Fibroblast of pulmonary artery (primary cell): Measurements from ENCODE around the gene SSBP4.
A peak's percentile ranks its signal among the peaks of the same experiment; 100 is the strongest.

Source experiments
- DNase-seq: peaks from one replicate; pipeline ENCODE4 v3.0.0-alpha.2; 2010; ENCODE audit warnings: low read depth
- H3K4me3 ChIP-seq: replicated peaks from 2 replicates; pipeline ENCODE4 v1.5.1; 2011; ENCODE audit warnings: low read depth, mild to moderate bottlenecking, control low read depth, low read length, moderate library complexity
- CTCF ChIP-seq: IDR thresholded peaks from 2 replicates; pipeline ENCODE4 v1.5.1; 2011; ENCODE audit warnings: mild to moderate bottlenecking, control low read depth, low read length, inconsistent platforms; ENCODE audit errors: missing control alignments

Gene SSBP4

DNA sequence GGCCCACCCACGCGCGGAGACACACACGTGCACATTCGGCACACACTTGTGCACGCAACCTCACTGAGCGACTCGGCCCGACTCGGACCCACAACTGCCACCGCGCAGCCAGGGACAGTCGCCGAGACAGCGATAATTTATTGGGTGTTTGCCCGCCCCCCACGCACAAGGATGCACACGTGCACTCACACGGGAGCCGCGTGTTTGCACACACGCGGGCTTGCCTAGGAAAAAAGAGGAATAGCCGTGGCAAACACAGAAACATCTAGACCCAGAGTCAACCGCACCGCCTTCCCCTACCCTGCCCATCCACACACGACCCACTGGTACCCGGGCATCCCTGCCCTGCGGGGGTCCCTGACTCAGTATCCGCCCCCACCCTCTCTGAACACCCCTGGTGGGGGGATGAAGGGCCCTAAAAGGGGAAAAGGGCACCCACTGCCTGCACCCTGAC, 1.1 kb upstream of the SSBP4 start:
- DNase-seq: no peak
- no peak for TF ChIP-seq CTCF
- no peak overlapping the region for H3K4me3 ChIP-seq

GRCh38 chr19:18418483-18419194, 559 bp upstream of the SSBP4 start:
- peak overlapping the region; percentile 32 for H3K4me3 ChIP-seq
- no peak for DNase-seq
- TF ChIP-seq CTCF: no peak

DNA sequence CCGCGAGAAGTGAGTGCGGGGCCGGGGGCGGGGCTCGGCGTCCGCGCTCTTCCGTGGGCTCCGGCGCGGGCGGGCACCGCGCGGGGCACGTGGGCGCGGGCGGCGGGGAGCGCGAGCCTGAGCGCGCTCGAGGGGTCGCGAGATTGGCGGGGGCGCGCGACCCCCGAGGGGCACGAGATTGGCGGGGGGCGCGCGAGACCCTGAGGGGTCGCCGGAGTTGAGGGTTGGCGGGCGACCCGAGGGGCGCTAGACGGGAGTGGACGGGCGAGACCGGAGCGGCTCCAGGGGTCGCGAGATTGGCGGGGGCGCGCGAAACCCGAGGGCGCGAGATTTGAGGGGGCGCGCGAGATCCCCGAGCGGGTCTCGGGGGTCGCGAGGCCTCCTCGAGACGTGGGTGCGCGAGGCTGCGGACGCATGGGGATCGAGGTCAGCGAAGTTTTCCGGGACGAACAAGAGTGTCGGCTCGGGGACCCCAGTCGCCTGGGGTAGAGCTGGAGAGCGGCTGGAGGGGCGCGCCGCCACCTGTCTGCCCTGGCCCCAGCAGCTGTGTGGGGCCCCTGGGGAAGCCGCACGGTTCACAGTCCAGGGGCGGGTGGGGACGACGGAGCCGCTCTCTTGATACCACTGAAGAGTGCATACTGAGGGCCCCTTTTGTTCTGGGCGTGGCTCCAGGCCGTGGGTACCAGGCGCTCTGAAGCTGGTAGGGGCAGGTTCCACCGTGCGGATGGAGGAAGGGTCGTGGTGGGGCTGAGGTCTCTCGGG, 682 bp downstream of the SSBP4 start:
- no peak for DNase-seq
- no peak for TF ChIP-seq CTCF

DNA sequence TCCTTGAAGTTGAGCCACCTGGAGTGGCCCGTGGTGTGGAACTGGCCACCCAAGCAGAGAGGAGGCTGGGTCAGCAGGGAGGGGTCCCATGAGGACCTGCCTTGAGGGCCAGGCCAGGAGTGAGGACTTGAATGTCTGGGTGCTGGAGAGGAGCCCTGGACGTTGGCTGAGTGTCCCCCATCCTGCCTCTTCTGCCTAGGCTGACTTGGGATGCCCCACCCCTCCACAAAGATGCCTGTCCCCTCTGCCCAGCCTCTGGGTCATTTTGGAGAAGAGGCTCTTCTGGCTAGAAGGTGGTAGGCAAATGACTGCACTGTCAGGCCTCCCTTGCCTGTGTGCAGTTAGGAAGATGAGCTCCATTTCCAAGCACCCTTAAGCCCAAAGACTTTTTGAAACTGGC, 1.7 kb downstream of the SSBP4 start:
- peak overlapping the region; percentile 75 for H3K4me3 ChIP-seq
- TF ChIP-seq CTCF: no peak
- DNase-seq: no peak

More for the DNA sequence above, 682 bp downstream of the SSBP4 start:
- H3K4me3 ChIP-seq: peak overlapping the region; percentile 75

GRCh38 chr19:18421371-18421959, 2.3 kb downstream of the SSBP4 start:
- no peak for TF ChIP-seq CTCF
- no peak for DNase-seq

GRCh38 chr19:18422530-18423191, 3.5 kb downstream of the SSBP4 start:
- TF ChIP-seq CTCF: no peak
- H3K4me3 ChIP-seq: no peak overlapping the region
- no peak for DNase-seq

More at GRCh38 chr19:18421371-18421959, 2.3 kb downstream of the SSBP4 start:
- H3K4me3 ChIP-seq: peak overlapping the region; percentile 75
